ENCODE results near the gene ST6GALNAC1.
"Not testable (repeated sequence)": the region's sequence is repeated elsewhere in the genome, so short reads cannot be mapped to it uniquely, and the experiment has no call there.

The ST6GALNAC1 gene

DNA sequence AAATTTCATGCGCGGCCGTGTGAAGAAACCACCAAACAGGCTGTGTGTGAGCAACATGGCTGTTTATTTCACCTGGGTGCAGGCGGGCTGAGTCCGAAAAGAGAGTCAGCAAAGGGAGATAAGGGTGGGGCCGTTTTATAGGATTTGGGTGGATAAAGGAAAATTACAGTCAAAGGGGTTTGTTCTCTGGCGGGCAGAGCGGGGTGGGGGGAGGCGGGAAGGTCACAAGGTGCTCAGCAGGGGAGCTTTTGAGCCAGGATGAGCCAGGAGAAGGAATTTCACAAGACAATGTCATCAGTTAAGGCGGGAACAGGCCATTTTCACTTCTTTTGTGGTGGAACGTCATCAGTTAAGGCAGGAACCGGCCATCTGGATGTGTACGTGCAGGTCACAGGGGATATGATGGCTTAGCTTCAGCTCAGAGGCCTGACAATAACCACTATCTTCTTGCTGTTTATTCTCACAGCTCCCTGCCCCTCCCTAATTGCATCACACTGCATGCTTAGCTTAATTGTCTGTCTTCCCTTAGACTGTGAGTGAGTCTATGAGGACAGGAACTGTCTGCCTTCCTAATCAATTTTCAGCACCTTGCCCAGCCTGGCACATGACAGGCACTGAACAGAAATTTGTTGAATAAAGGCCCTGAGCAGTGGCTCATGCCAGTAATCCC, 32.3 kb downstream of the ST6GALNAC1 start:
- not testable (repeated sequence) for DNase-seq

GRCh38 chr17:76606685-76607084, 36.9 kb downstream of the ST6GALNAC1 start:
- not testable (repeated sequence) for DNase-seq

DNA sequence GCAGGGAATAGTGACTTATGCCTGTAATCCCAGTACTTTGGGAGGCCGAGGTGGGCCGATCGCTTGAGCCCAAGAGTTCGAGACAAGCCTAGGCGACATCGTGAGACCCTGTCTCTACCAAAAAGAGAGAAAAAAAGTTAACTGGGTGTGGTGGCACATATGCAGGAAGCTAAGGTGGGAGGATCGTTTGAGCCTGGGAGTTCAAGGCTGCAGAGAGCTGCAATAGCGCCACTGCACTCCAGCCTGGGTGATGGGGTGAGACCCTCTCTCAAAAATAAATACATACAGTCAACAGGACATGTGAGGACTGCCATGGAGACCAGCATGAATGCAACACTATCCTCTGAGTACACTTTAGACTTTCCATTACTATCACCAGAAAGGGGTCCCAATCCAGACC, 42.5 kb downstream of the ST6GALNAC1 start:
- no peak for DNase-seq

DNA sequence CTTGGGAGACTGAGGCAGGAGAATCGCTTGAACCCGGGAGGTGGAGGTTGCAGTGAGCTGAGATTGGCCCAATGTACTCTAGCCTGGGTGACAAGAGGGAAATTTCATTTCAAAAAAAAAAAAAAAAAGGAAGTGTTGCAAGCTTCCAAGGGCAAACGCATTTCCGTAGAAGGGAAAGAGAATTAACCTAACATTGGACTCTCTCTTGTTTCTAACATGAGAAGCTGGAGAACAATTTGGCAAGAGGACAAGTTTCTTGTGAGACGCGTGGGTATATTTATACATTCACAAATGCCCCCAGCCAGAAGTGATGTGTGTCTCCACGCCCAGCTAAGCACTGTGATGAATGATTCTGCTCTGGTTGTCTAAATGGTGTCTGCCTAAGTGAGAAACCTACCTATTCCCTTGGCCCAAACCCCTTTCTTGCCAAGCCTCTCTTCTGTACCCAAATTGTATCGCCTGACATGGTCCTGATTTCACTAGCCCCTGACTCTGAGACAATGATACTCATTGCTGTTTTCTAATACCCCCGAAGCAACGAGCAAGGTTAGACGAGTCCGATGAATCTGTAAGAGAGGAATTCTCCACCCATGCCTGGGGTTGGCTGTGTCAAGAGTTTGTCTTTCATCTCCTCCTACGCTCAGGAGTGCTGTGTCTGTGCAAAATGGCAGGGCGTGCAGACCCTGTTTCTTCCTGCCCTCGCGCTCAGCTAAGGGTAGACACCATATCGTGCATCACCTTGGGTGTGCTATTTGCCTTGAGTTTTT, 43.7 kb downstream of the ST6GALNAC1 start:
- DNase-seq: no peak

- no peak for DNase-seq
Measured at GRCh38 chr17:76598004-76598439, 45.5 kb downstream of the ST6GALNAC1 start.

- DNase-seq: no peak
Measured at GRCh38 chr17:76597156-76598003, 46.2 kb downstream of the ST6GALNAC1 start.

DNA sequence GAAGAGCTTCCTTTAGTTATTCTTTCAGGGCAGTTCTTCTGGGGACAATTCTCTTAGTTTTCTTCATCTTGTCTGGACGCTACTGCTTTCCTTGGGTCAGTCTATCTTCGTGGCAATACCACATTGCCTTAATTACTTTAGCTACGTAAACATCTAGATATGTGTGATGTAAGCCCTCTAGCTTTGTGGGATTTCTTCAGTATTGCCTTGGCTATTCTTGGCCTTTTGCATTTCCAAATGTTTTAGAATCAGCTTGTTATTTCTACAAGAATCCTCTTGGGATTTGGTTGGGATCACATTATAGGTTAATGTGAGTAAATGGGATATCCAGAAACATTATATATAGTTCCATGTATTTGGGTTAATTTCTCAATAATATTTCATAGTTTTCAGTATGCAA, 48.9 kb downstream of the ST6GALNAC1 start:
- no peak for DNase-seq

DNA sequence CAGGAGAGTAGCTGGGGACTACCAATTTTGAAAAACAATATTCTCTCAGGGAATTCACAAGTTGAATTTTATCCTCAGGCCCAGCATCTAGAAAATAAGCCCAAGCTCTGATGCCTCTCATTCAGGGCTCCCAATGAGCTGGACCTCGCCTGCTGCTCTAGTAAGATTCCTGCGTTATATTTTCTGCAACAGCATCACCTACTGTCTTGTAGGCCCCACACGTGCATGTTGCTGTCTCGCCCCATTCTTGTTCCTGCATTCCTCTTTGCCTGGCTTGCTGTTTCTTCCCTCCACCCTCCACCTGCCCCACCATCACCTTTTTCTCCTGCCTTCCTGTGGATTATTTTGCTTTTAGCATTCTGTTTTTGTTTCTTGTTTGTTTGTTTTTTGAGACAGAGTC, 49.6 kb downstream of the ST6GALNAC1 start:
- DNase-seq: no peak

GRCh38 chr17:76593384-76593826, 50.2 kb downstream of the ST6GALNAC1 start:
- no peak for DNase-seq

DNA sequence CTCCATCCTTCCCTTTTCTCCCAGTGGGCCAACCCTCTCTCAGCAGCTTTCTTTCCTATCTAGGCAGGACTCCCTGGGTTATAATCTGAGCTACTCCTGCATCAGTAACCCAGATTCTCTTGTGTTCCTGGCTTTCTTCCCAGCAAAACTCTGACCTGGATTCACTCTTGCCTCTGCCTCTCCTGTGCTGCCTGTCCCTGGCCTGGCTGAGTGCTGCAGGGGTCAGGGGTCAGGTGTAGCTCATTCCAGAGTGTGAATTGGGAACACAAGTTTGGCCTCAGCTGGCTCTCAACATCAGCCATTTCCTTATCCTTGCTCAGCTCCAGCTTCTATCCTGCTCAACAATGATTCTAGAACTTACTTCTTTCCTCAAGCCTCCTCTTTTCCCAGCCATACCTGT, 55.4 kb downstream of the ST6GALNAC1 start:
- DNase-seq: no peak

GRCh38 chr17:76586741-76587487, 56.6 kb downstream of the ST6GALNAC1 start:
- no peak for DNase-seq

- peak; percentile 34 for DNase-seq
Measured at GRCh38 chr17:76585649-76586593, 57.6 kb downstream of the ST6GALNAC1 start, which contains the start of gene ST6GALNAC2. Gene ST6GALNAC2, minus strand, starts transcription at chr17:76585860. Its CDS starts 52 bp downstream, at chr17:76585808.

- no peak for DNase-seq
Measured at GRCh38 chr17:76585033-76585648, 58.4 kb downstream of the ST6GALNAC1 start.

DNA sequence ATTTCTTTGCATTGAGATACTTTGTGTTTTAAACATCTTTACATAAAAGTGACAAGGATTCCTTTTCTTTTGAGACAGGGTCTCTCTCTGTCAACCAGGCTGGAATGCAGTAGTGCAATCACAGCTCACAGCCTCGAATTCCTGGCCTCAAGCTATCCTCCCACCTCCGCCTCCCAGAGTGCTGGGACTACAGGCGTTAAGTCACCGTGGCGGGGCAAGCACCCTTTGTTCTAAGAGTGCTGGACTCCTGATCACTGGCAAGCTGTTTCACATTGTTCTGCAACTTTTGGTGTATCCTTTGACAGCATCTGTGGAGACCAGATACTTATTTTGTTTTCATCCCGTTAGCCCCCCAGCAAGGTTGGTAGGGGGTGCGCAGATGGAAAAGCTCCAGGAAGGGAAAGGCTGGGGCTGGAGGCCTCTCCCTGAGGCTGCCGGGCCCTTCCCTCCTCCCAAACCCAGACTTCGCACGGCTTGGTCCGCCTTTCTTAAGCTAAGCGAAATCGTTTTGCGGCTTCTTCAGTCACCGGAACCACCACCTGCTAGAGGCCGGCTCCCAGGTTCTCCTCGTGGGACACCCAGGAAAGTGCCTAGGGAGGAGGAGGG, 59.0 kb downstream of the ST6GALNAC1 start:
- DNase-seq: no peak

DNA sequence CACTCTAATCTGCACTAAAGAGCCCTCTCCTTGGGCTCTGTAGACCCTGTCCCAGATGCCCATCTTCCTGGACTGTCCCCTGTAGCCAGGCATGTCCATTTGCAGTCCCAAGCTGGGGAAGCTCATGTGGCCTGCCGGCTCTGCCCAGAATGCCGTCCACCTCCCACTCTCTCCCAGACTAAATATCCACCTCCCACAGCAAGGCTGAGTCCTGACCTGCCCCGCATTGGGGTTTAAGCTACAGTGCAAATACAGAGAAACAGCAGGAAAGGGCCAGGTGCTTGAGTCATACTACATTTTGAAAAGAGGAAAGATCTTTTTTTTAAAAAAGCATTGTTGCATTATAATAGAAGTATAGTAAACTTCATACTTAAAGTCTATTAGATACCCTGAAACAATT, 60.9 kb downstream of the ST6GALNAC1 start:
- no peak for DNase-seq

GRCh38 chr17:76581515-76581914, 62.0 kb downstream of the ST6GALNAC1 start:
- no peak for DNase-seq

DNA sequence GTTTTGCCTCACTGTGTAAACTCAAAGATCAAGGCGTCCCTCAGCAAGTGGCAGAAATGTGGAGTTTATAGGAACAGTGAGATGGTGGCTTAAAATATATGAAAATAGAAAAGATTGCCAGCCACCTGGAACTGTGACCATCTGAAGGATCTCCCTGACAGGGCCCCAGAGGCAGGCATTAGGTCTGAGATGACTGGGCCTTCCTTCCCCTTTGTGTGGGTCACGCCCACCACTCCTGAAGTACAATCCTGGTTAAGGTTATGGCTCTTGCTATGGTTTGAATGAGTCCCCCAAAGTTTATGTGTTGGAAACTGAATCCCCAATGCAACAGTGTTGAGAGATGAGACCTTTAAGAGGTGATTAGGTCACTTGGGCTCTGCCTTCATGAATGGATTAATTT, 64.3 kb downstream of the ST6GALNAC1 start:
- no peak for DNase-seq

DNA sequence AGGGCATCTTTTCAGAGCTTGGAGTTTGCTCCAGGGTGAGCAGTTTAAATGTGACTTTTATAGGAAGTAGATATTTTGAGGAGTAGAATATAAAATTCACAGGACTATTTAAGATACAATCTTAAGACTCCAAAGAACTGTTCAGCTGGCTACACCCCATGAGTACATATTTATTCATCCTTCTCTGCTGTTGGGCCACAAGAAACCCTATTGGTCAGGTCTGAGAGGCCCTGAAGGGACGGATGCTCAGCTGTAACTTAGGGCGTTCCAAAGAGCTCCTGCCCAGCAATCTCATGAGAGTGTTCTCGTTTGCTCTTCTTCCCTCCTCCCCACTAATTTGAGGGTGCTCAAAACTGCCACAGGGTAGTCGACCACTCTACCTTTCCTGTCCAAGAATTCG, 65.2 kb downstream of the ST6GALNAC1 start:
- DNase-seq: no peak

DNA sequence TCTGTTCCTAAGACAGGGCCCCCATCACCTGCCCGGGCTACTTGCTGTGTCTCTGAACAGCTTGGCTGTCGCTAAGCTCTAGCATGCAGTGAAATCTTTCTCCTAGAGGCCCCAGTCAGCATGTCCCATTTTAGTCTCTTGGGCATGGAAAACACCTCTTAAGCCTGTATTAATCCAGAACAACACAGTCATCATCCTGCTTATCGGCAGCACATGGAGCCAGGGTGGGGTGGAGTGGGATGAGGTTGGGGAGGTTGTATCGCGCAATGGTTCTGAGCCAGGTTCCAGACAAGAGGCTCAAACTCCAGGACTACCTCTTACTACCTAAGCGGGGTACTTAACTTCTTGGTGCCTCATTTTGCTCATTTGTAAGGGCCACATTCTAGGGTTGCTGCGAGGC, 65.7 kb downstream of the ST6GALNAC1 start:
- DNase-seq: no peak

- no peak for DNase-seq
Measured at GRCh38 chr17:76576189-76576588, 67.4 kb downstream of the ST6GALNAC1 start.

Data from activated naive CD4-positive, alpha-beta T cell treated with anti-CD3 and anti-CD28 coated beads, Interleukin-2, amount 50 U/mL, for 16 hours (primary cell).